Stromal cell of bone marrow (primary cell): ENCODE measurements around the gene TMEM150A.
"Not testable (repeated sequence)": the region's sequence is repeated elsewhere in the genome, so short reads cannot be mapped to it uniquely, and the experiment has no call there.

ENCODE experiments used
- DNase-seq: peaks from one replicate; pipeline ENCODE4 v3.0.0-alpha.2; 2012; ENCODE audit warnings: low read depth

TMEM150A gene

GRCh38 chr2:85602476-85603234 is at the start of gene TMEM150A:
TMEM150A (minus strand) TSS chr2:85602698; CDS start chr2:85601948, 750 bp downstream.
- DNase-seq: peak; percentile 90

GRCh38 chr2:85652056-85652455 is 49.6 kb upstream of the TMEM150A start:
- DNase-seq: no peak

GRCh38 chr2:85651097-85651496 is 48.6 kb upstream of the TMEM150A start:
- DNase-seq: no peak

GRCh38 chr2:85650456-85650855 is 48.0 kb upstream of the TMEM150A start:
- DNase-seq: no peak

- peak; percentile 47 for DNase-seq
Measured at GRCh38 chr2:85649201-85650190, 47.0 kb upstream of the TMEM150A start.

- DNase-seq: peak; percentile 25
Measured at GRCh38 chr2:85648619-85649018, 46.1 kb upstream of the TMEM150A start.

- no peak for DNase-seq
Measured at GRCh38 chr2:85647823-85648526, 45.5 kb upstream of the TMEM150A start.

GRCh38 chr2:85646166-85646565 is 43.7 kb upstream of the TMEM150A start:
- no peak for DNase-seq

- DNase-seq: no peak
Measured at GRCh38 chr2:85644909-85645308, 42.4 kb upstream of the TMEM150A start.

GRCh38 chr2:85642725-85643124 is 40.2 kb upstream of the TMEM150A start:
- no peak for DNase-seq

- DNase-seq: no peak
Measured at GRCh38 chr2:85635636-85636035, 33.1 kb upstream of the TMEM150A start.

GRCh38 chr2:85635011-85635410 is 32.5 kb upstream of the TMEM150A start:
- no peak for DNase-seq

- DNase-seq: no peak
Measured at GRCh38 chr2:85631316-85631715, 28.8 kb upstream of the TMEM150A start.

GRCh38 chr2:85628658-85629057 is 26.2 kb upstream of the TMEM150A start:
- no peak for DNase-seq

GRCh38 chr2:85623991-85624390 is 21.5 kb upstream of the TMEM150A start:
- DNase-seq: no peak

- DNase-seq: no peak
Measured at GRCh38 chr2:85621338-85621737, 18.8 kb upstream of the TMEM150A start.

- DNase-seq: no peak
Measured at GRCh38 chr2:85619617-85620016, 17.1 kb upstream of the TMEM150A start.

GRCh38 chr2:85617723-85618122 is 15.2 kb upstream of the TMEM150A start:
- DNase-seq: not testable (repeated sequence)

GRCh38 chr2:85615413-85615728 is 12.9 kb upstream of the TMEM150A start:
- DNase-seq: no peak

- not testable (repeated sequence) for DNase-seq
Measured at GRCh38 chr2:85614757-85615156, 12.3 kb upstream of the TMEM150A start.

GRCh38 chr2:85613717-85614515 is 11.4 kb upstream of the TMEM150A start:
- no peak for DNase-seq
